Measurements from ENCODE around the gene CRADD. TPM values are rescaled to one million over a fixed set of nuclear protein-coding genes. Genes with fewer than 3 reads are reported as not detected.

CRADD gene
- total and polyA plus RNA-seq, 10 of the 15 experiments (the other 5 are each of a cell fraction or from before 2014, with no cell fraction given), result 7.6 to 15.5 (median 11.7) TPM

DNA sequence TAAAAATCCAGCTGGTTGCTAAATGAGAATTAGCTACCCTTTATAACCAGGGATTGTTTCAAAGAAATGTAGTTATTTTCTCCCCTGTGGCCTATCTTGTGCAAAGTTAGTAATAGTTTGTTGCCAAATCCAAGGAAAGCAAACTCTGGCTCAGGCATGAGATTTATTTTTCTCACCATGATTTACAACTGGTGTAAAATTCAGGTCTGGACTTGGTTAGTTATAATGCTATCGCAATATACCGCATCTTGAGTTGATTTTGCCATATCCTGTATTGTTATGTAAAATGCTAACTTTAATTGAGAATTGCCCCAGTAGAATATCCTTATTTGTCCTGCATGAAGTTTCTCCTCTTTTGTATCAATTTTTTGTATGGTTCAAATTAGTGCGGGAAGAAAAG lies 135.5 kb downstream of the CRADD start (continued):
- TF ChIP-seq, protein P1, sequence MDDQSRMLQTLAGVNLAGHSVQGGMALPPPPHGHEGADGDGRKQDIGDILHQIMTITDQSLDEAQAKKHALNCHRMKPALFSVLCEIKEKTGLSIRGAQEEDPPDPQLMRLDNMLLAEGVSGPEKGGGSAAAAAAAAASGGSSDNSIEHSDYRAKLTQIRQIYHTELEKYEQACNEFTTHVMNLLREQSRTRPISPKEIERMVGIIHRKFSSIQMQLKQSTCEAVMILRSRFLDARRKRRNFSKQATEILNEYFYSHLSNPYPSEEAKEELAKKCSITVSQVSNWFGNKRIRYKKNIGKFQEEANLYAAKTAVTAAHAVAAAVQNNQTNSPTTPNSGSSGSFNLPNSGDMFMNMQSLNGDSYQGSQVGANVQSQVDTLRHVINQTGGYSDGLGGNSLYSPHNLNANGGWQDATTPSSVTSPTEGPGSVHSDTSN (IDR thresholded peaks at IDR 0.05; ENCODE audit: insufficient replicate concordance, low read depth, low read length), result no peak

GRCh38 chr12:93813186-93813585 lies 136.0 kb downstream of the CRADD start:
- Histone ChIP-seq H4K20me1 (ENCODE audit: control insufficient read depth, insufficient read depth) (no peaks in the 10 kb centered on the region), H3K36me3 (ENCODE audit: control insufficient read depth in 2 of 2, insufficient read depth in 2 of 2, low read length in 1 of 2) (no peaks in the 10 kb centered on the region), H3K4me1 (ENCODE audit: control insufficient read depth, insufficient read depth, low read length) (no peaks in the 10 kb centered on the region), H3K9me3 (replicated peaks; ENCODE audit: control insufficient read depth, insufficient read depth, low read length) (no peaks in the 10 kb centered on the region; the same call in 2 of the 3 replicates), H3K27me3 (replicated peaks in 1 of 2; ENCODE audit: control insufficient read depth in 2 of 2, insufficient read depth in 2 of 2, low read length in 1 of 2) (no peaks in the 10 kb centered on the region), H3K4me2 (ENCODE audit: control insufficient read depth, insufficient read depth) (no peak overlapping the region), H2AFZ (ENCODE audit: control insufficient read depth, low read depth, low read length) (no peak overlapping the region), H3K27ac (ENCODE audit: control insufficient read depth, insufficient read depth) (no peak overlapping the region), H3K79me2 (ENCODE audit: control insufficient read depth, insufficient read depth, low read length) (no peaks in the 10 kb centered on the region), H3K9ac (ENCODE audit: control insufficient read depth, insufficient read depth, low read length) (no peak overlapping the region), H3K4me3 (no peak overlapping the region)
- SMC1A ChIA-PET (ENCODE audit: uncharacterized antibody, unreplicated experiment), result no interaction called here
- 30% methylated on average over 3 of the region's 3 CpGs for WGBS (ENCODE audit: insufficient coverage, insufficient replicate concordance, low lambda C conversion rate, missing lambda C conversion rate)
- in situ Hi-C loops (cut with MboI), result no loop called here
- RAD21 ChIA-PET (ENCODE audit: unreplicated experiment), result interaction anchor here (1.0 kb wide), 1 partner anchor 31 kb away, joined by 3 read pairs; no protein-coding TSS in a partner anchor
- DNase-seq (ENCODE audit: low read depth, low spot score), result no peak
- intact Hi-C loops (cut with micrococcal nuclease; ENCODE audit: unreplicated experiment), result no loop called here
- no peak for FAIRE-seq
- CTCF ChIA-PET, result no interaction called here
- POLR2A ChIA-PET, result no interaction called here
- TF ChIP-seq BCLAF1 (IDR thresholded peaks at IDR 0.05), result no peak
- no peak for ATAC-seq
- no TSS peak for BruUV-seq (replicated peaks)

Data from GM12878 (cell line).